GM19025 (cell line): ENCODE results near the gene SEC16B.
"Not testable (repeated sequence)": the region's sequence is repeated elsewhere in the genome, so short reads cannot be mapped to it uniquely, and the experiment has no call there.

Experiments
- ATAC-seq: cut with Tn5 transposase; IDR thresholded peaks from one replicate; pipeline ENCODE4 v1.9.1; 2021; ENCODE audit warnings: mild to moderate bottlenecking, low read depth, moderate library complexity; ENCODE audit not compliant: unreplicated experiment

The SEC16B gene, protein sequence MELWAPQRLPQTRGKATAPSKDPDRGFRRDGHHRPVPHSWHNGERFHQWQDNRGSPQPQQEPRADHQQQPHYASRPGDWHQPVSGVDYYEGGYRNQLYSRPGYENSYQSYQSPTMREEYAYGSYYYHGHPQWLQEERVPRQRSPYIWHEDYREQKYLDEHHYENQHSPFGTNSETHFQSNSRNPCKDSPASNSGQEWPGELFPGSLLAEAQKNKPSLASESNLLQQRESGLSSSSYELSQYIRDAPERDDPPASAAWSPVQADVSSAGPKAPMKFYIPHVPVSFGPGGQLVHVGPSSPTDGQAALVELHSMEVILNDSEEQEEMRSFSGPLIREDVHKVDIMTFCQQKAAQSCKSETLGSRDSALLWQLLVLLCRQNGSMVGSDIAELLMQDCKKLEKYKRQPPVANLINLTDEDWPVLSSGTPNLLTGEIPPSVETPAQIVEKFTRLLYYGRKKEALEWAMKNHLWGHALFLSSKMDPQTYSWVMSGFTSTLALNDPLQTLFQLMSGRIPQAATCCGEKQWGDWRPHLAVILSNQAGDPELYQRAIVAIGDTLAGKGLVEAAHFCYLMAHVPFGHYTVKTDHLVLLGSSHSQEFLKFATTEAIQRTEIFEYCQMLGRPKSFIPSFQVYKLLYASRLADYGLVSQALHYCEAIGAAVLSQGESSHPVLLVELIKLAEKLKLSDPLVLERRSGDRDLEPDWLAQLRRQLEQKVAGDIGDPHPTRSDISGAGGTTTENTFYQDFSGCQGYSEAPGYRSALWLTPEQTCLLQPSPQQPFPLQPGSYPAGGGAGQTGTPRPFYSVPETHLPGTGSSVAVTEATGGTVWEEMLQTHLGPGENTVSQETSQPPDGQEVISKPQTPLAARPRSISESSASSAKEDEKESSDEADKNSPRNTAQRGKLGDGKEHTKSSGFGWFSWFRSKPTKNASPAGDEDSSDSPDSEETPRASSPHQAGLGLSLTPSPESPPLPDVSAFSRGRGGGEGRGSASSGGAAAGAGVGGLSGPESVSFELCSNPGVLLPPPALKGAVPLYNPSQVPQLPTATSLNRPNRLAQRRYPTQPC

DNA sequence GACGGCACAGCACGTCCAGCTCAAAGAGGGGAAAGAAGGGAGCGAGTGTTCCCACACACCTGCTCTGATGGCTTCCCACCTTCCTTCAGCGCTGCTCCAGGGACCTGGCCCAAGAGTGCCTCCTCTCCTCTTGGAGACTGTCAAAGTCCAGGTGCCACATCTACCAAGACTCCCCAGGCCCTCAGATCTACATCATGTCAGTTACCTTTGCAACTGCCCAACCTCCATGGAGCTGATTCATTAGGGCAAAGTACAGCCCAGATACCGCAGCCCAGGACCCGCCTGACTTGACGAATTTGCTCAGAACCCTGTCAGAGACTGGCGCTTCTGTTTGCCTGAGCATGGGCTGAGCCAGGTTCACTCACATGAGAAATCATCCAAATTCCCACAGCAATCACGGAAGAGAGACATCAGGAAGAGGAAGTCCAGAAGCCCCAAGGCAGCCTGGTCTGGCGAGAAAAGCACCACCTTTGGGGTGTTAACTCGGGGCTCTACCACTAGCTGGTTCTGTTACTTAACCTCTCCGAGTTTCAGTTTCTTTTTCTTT, at the start of gene SEC16B:
SEC16B (minus strand) TSS at position 234 of the 547 bp plus-strand sequence. CDS start 2,077 bp downstream, outside the sequence.
- ATAC-seq, result no peak

DNA sequence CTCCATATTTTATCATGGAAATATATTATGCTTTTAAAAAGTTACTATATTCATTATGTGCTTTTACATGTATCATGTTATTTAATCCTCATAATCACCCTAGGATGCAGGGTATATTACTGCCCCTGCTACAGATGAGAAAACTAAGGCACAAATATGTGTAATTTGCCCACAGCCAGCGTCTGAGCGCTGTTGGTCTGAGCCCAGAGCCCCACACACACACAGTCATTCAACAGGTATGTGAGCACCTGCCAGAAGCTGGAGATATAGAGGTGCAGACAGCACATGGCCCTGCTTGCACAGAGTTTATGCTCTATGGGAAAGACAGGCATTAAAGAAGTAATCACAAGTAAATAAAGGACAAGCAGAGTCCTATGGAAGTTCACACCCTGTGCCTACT, 49.8 kb upstream of the SEC16B start:
- ATAC-seq, result no peak

DNA sequence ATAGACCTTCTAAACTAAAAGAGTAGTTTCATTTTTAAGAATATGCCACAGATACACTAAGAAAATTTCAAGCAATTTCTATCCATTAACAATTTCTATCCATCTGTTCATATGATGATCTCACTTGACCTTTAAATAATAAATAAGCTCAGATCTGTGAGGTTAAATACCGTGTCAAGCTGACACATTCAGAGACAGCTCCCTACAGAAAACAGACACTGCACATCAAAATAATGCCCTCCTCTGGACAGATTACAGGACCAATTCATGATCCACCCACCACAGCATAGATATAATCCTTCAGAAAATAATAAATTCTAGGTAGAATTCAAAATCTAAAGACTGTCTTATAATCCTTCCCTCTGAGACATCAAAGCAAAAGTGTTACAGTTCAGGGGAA, 49.4 kb upstream of the SEC16B start:
- ATAC-seq, result no peak

DNA sequence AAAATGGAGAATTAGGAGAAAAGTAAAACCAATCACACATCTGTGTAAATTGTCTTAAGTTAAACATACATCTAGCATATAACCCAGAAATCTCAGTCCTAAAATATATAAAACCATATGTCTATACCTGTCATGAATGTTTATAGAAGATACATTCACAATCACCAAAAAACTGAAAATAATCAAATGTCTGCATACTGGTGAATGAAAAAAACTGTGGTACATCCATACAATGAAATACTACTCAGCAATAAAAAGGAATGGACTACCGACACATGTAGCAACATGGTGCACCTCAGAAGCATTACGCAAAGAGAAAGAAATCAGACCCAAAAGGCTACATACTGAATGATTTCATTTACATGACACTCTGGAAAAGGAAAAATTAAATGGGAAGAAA, 47.7 kb upstream of the SEC16B start:
- no peak for ATAC-seq

DNA sequence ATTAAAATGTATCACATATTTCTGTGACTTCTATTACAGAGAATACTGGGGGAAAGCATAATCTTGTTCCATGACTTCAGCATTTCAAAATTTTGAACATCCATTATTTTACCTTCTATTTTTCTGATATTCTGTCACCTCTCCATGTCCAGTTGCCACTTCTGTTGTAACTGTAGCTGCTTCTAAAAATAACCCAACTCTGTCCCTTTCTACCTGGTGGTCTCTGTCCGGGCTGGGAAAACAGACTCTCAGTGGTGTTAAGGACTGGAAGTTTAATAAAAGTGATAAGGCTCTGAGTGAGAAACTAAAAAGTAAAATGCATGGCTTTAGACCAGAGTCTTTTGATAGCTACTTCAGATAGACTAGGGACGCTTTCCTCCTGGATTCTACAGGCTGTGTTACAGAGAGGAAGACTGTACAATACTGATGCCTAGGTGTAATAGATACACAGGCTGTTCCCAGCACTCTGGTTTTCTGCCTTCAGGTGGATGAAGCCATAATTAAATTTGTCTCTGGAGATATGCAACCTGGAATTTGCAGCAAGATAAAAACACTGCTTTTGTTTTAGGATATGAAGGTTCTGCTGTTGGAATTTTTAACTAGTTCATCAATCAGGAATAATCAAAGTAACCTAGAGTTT, 42.1 kb upstream of the SEC16B start:
- no peak for ATAC-seq

DNA sequence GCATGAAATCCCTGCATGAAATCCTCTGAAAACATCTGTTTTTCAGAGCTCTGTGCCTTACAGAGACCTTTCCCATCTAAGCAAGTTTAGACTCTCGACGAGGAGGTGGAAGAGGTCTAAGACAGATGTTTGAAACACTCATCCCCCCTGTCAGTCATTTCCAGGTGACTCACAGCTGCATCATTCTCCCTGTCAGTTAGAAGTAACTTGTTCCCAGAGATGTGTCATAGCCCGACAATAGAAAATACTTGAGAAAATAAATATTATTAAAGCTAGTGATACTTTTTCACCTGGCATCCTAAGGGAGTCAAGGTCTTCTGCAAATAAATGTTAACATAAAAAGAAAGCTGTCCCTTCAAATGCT, 41.6 kb upstream of the SEC16B start:
- no peak for ATAC-seq

DNA sequence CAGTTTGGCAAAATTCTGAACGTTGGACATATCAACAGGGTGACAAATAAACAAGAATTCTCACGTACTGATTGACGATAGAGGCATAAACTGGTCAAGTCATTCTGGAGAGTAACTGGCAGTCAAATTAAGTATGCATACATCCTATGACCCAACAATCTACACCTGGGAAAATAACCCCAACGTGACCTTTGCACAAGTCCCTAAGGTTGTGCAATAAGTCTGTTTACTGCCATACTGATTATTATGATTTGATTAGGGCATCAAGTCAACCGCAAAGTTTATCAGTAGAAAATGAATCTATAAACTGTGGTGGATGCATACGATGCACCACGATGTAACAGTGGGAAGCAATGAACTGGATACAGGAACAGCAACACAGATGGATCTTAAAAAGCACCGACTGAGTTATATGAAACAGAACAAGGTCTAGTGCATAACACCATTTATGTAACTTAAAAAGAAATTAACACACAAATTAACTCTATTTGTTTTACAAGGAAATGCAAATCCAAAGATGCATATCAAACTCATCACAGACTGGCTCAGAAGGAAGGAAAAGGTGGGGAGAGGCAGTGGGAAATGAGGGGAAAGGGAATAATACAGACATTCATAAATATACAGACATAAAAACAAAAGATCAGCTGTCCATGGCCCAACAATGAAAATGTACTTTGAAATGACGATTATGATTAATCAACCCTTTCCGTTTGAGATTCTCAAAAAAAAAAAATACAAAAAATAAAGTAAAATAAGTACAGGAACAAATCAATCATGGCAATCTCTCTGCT, 41.0 kb upstream of the SEC16B start:
- no peak for ATAC-seq

DNA sequence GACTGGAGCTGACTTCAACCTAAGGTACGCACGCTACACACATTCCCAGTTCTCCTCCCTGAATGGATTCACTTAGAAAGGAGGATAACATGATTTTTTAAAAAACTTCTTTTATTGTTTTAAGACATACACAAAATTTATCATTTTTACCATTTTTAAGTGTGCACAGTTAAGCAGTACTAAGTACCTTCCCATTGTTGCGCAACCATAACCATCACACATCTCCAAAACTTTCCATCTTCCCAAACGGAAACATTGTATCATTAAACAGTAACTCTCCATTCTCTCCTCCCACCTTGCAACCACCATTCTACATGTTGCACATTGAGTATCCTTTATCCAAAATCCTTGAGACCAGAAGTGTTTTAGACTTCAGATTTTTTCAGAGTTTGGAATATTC, 36.2 kb upstream of the SEC16B start:
- ATAC-seq, result no peak

DNA sequence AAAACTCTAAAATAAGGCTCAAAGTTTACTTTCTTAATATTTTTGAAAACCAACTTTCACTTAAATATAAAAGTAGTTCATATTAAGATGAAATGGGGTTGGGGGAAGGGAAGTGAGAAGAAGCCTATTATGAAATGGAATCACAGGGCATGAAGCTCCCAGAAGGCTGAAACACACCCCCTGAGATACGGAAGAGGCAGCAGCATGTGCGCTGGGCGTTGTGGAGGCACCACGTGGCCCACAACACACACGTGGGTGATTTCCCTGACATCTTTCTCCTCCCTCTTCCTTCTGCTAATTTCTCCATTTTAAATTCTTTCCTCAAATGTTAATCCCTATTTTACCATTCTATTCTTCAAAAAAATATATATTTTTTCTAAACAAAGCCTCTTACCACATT, 35.6 kb upstream of the SEC16B start:
- no peak for ATAC-seq

DNA sequence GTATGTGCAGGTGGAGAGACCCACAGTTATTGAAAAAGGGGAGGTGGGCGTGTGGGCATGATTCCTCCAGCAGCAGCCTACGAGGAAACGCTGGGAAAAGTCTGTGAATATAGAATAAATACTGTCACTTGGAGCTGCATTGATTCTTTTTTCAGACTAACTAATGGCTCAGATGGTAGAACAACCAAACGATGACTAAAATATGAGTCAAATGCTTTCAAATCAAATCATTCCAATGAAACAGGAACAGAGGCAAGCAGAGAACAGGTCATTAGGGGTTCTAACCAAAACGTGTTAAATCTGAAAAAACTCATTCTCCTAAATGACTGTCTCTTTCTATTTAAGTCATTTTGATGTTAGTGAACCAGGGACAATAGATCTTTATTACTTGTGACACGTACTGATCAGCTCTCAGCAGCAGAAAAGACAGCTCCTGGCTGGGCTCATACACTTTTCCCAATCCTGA, 35.1 kb upstream of the SEC16B start:
- no peak for ATAC-seq

DNA sequence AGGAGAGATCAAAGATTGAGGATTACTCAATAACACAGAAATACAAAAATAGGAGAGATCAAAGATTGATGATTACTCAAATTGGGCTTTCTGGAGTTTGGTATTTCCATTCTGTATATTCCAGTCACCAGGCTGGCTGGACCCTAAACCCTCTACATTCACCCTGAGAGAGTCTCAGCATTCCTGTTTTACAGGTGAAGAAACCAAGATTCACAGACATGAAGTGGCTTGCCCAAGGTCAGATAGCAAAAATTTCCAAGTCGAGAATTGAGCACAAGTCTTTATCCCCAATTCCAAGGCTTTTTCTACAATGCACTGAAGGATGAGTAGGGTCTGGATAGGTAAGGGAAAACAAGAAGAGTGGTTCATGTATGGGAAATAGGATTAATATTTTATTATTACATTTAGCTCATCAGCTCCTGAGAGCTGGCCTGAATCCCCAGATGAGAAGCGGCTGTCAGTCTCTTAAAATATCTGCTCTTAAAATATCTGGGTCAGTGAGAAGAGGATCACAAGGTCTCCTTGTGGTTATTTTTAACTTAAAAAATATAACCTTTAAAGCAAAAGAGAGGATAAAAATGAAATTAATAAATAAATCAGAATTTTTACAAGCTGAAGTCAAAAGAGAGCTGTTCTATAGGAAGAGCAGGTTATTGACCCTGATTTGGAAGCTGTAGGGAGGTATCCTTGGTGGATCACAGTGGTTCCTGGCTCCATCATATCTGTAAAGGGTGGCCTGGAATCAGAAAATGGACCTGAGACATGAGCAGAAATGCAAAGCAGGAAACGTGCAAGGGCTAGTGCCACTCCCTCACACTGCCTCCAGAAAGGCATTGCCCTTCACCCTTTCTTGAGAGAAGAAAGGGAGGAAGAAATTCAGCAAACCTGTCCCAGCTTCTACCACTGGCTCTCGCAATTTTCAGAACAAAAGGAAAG, 29.1 kb upstream of the SEC16B start:
- ATAC-seq, result no peak

DNA sequence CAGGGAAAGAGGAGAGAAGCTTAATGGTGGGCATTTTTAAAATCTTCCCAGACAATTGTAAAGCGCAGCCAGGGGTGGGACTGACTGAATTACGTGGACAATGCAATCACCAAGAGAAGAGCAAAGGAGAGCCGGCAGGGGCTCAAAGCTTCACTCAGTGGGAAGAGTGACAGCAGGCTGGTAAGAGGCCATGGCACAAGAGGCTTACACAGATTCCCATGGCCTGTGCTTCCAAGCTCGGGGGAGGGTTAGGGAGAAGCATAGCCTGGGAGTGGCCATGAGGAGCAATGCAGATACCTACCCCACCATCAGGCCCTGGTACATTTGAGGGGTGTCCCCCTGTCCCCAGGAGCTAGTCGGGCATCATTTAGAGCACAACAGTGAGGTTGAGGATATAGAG, 27.1 kb upstream of the SEC16B start:
- ATAC-seq, result no peak

DNA sequence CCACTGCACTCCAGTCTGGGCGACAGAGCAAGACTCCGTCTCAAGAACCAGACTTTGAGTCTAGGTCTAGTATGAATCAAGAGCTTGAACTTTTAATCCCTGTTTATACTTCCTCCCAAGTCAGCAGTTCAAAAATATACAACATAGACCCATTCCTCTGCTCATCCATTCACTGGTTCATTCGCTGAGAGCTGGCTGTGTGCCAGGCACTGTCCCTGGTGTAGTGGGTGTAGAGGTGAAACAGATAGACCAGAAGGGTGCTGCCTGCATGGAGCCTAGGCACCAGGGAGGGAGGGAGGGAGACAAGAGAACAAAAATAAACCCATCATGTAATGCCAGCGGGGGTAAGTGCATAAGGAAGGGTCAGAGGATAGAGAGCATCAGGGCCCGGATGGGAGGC, 25.5 kb upstream of the SEC16B start:
- no peak for ATAC-seq

DNA sequence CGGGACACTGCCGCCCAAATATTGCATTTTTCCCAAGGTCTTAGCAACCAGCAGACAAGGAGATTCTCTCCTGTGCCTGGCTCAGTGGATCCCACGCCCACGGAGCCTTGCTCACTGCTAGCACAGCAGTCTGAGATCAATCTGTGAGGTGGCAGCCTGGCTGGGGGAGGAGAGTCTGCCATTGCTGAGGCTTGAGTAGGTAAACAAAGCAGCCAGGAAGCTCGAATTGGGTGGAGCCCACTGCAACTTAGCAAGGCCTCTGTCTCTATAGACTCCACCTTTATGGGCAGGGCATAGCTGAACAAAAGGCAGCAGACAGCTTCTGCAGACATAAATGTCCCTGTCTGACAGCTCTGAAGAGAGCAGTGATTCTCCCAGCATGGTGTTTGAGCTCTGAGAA, 16.4 kb upstream of the SEC16B start:
- not testable (repeated sequence) for ATAC-seq

DNA sequence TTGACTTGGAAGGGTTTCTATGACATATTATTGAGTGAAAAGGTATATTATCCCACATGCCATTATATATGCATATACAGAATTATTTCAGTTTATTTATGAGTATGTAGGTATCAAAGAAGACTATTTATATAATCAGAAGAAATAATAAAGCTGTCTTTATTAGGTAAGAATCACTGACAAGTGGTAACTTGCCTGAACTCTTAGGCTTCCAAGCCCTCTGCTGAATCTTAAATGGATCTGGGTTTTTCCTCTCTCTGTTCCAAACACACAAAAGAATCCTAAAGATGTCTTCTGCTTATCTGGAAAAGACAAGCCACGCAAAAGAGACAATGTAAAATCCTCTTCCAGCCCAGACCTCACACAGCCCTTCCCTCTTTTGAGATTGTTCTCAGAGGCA, 14.9 kb upstream of the SEC16B start:
- ATAC-seq, result no peak

DNA sequence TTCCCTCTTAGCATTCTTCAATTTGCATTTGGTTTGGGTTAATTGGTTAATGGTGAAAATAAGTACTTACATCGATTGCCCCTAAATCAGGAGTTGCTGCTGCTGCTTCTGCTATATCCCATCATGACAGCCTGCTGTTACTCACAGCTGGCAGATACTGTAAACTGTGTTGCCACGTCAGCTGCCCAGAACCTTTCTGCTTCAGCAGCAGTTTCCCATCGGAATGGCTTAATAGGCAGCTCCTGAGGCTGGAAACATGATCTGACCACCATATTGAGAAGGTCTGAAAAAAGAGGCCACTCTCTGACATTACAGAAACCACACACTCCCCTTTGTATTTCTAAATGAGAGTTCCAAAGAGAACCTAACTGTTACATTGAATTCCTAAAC, 14.3 kb upstream of the SEC16B start:
- ATAC-seq, result no peak

DNA sequence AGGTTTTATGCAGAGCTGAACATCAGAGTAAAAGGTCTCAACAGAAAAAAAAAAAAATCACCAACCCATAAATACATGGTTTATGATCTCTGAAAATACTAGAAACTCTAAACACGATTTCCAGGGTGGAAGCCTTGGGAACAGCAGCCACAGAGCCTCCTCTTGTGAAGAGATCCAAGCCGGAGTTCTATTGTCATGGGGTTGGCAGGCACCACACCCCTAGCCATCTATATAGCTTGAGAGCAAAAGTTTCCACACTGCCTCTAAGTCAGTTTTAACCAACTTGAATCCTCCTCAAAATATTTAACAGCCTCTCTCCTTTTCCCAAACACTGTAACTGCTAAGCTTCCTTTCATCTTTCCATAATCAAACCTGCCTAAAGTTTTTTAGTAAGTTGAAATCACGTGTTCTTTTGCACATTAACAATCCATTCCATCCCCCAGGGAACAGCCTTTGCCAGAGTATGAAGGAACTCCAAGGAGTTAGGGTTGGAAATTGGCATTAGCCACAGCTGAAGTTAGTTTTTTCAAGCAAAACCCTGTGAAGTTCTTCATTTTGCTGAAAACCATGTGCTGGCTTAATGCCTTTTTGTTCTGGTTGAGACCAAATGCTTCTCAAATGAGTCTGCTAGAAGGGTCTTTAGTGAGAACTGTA, 13.8 kb upstream of the SEC16B start:
- ATAC-seq, result no peak

DNA sequence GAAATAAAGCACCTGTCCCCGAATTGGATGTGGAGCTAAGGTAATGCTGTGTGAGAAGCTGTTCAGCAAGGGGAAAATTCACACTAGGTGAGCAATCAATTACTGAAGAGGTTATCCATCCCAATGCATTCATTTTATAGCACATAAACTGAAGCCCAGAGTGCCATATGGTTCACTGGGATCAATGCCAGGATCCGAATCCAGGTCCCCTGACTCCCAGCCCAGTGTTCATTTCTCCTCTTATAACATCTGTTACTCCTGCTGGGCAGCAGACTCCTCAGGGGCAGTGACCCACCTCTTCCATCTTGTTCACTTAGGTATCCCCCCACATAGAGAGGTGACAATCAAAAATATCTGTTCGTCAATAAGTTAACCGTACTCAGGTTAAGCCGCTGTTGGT, 13.2 kb upstream of the SEC16B start:
- ATAC-seq, result no peak
